Uterus (tissue), 4 donors: Measurements from ENCODE around the gene ASF1A. TPM values are rescaled to one million over a fixed set of nuclear protein-coding genes. Genes with fewer than 3 reads are reported as not detected.

Experiments used
- DNase-seq, 2 donors: peaks; one replicate each; pipeline ENCODE4 v3.0.0-alpha.2; 2019 to 2020
- H3K27ac ChIP-seq, 2 donors: fragments of 200-600 bp; sonication (generic); 1 replicate in 1 of 2; 2 replicates in 1 of 2; pipeline ENCODE4 v1.5.1; 2016 to 2018
- H3K27me3 ChIP-seq, 2 donors: fragments of 200-600 bp; sonication (generic); one replicate each; pipeline ENCODE4 v1.5.1; 2018 to 2019; ENCODE audit warnings: control low read depth in 1 of 2
- H3K36me3 ChIP-seq, 2 donors: fragments of 200-600 bp; sonication (generic); one replicate each; pipeline ENCODE4 v1.5.1; 2019; ENCODE audit warnings: control low read depth in 1 of 2
- H3K4me1 ChIP-seq, 2 donors: fragments of 200-600 bp; sonication (generic); one replicate each; pipeline ENCODE4 v1.5.1; 2018 to 2019; ENCODE audit warnings: control low read depth in 1 of 2
- H3K4me3 ChIP-seq, 2 donors: fragments of 200-600 bp; sonication (generic); 1 replicate in 1 of 2; 2 replicates in 1 of 2; pipeline ENCODE4 v1.5.1; 2018 to 2019; ENCODE audit warnings: mild to moderate bottlenecking in 1 of 2
- H3K9me3 ChIP-seq, 2 donors: fragments of 200-600 bp; sonication (generic); one replicate each; pipeline ENCODE4 v1.5.1; 2019; ENCODE audit warnings: control low read depth in 1 of 2
- POLR2A ChIP-seq, 2 donors: fragments of 450-650 bp; IDR thresholded peaks; one replicate each; pipeline ENCODE4 v1.6.1; 2016; ENCODE audit warnings: antibody characterized with exemption in 2 of 2, mild to moderate bottlenecking in 1 of 2, moderate library complexity in 1 of 2
- intact Hi-C: fragments of 100-400 bp; cut with DNase I; formaldehyde crosslinking; loops from one replicate; pipeline ENCODE4 v1.15.1; 2023; ENCODE audit warnings: low total_unique reads
- total RNA-seq, 4 donors: library from RNA; depleted of rRNA in 3 of 4; stranded (reverse); fragments of >200 nt in 3 of 4; gene quantifications; one replicate each; pipeline versions ENCODE4 v1.1.0 to v1.2.4, GENCODE V29; 2014 to 2023
- TF ChIP-seq, protein P1 (sequence below), 4 experiments: fragments of 200-600 bp in 2 of 4; fragments of 450-650 bp in 2 of 4; sonication (generic) in 2 of 4; IDR thresholded peaks; one replicate each; pipeline ENCODE4 v1.5.1; 2016 to 2019; ENCODE audit warnings: antibody characterized with exemption in 4 of 4, mild to moderate bottlenecking in 2 of 4, moderate library complexity in 1 of 4
- donor health status: DM: yes; HTN: yes; CAD: no.

Gene ASF1A
- total RNA-seq, 4 donors from 2014 or later, result 2.8 to 47.0 (median 15.5) TPM

DNA sequence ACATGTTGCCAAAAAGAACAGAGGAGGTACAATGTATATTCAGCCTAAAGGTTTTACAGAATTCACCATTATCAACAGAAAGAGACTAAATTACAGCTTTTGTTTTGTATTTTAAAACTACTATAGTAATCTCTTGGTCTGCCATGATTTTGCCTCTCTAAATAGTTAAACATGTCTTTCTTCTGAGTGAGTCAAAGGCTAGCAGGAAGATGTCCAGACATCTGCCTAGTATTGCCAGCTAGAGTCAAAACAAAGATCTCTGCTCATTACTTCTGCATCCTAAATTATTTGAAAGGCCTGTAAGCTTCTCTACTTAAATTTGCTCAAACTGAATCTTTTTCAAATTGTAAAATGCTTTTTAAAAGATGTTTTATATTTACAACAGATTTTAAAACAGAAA lies 8.8 kb downstream of the ASF1A start:
- no peaks in the 10 kb centered on the region for H3K4me1 ChIP-seq
- H3K36me3 ChIP-seq, result no peaks in the 10 kb centered on the region
- DNase-seq, result no peak
- no peaks in the 10 kb centered on the region for H3K9me3 ChIP-seq
- no peak overlapping the region for H3K27ac ChIP-seq
- no peaks in the 10 kb centered on the region for H3K27me3 ChIP-seq
- TF ChIP-seq, protein P1, sequence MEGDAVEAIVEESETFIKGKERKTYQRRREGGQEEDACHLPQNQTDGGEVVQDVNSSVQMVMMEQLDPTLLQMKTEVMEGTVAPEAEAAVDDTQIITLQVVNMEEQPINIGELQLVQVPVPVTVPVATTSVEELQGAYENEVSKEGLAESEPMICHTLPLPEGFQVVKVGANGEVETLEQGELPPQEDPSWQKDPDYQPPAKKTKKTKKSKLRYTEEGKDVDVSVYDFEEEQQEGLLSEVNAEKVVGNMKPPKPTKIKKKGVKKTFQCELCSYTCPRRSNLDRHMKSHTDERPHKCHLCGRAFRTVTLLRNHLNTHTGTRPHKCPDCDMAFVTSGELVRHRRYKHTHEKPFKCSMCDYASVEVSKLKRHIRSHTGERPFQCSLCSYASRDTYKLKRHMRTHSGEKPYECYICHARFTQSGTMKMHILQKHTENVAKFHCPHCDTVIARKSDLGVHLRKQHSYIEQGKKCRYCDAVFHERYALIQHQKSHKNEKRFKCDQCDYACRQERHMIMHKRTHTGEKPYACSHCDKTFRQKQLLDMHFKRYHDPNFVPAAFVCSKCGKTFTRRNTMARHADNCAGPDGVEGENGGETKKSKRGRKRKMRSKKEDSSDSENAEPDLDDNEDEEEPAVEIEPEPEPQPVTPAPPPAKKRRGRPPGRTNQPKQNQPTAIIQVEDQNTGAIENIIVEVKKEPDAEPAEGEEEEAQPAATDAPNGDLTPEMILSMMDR (IDR thresholded peaks at IDR 0.05), result no peak
- no peak for TF ChIP-seq POLR2A (IDR thresholded peaks at IDR 0.05)
- intact Hi-C loops, result no loop called here
- no peak overlapping the region for H3K4me3 ChIP-seq

DNA sequence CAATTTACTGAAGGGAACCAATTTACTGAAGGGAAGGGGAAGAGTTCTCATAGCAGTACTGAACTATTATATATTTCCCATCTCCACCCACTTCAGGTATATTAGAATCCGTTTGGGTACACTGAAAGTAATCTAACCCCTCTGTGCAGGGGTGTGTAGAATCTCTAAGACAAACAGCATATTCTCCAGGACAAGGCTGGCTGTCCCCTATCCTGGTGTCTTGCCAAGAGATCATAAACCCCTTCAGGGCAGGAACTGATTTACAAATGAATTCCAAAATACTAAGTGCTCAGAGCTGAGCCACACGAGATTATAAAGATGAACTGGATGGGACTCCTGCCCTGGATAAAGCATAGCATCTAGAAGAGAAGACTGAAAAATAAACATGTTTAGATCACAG lies 9.2 kb downstream of the ASF1A start:
- Histone ChIP-seq H3K4me1 (no peaks in the 10 kb centered on the region), H3K27ac (no peak overlapping the region), H3K9me3 (no peaks in the 10 kb centered on the region), H3K27me3 (no peaks in the 10 kb centered on the region), H3K4me3 (no peak overlapping the region), H3K36me3 (no peaks in the 10 kb centered on the region)
- TF ChIP-seq POLR2A (IDR thresholded peaks at IDR 0.05), result no peak
- TF ChIP-seq, protein P1 (IDR thresholded peaks at IDR 0.05), result no peak
- DNase-seq, result no peak
- intact Hi-C loops, result no loop called here

DNA sequence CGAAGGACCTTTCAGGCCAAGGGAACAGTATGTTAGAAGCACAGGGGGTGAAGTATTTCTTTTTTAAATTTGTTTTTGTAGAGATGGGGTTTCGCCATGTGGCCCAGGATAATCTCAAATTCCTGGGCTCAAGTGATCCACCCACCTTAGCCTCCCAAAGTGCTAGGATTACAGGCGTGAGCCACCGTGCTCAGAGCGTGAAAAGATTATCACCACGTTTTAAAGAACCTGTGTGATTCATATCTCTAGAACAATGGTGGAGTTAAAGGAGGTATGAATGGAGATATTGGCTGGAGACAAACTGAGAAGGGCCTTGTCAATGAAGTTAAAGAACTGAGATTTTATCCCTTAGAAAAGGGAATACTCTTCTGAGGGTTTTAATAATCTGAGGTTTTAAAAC lies 9.7 kb downstream of the ASF1A start:
- no peaks in the 10 kb centered on the region for H3K36me3 ChIP-seq
- no peak for DNase-seq
- H3K27me3 ChIP-seq, result no peaks in the 10 kb centered on the region
- H3K4me1 ChIP-seq, result no peaks in the 10 kb centered on the region
- intact Hi-C loops, result no loop called here
- H3K4me3 ChIP-seq, result no peak overlapping the region
- no peak for TF ChIP-seq POLR2A (IDR thresholded peaks at IDR 0.05)
- TF ChIP-seq, protein P1 (IDR thresholded peaks at IDR 0.05), result no peak
- no peaks in the 10 kb centered on the region for H3K9me3 ChIP-seq
- H3K27ac ChIP-seq, result no peak overlapping the region

GRCh38 chr6:118905084-118905483 lies 11.1 kb downstream of the ASF1A start:
- H3K4me1 ChIP-seq, result no peaks in the 10 kb centered on the region
- intact Hi-C loops, result no loop called here
- no peak overlapping the region for H3K27ac ChIP-seq
- H3K4me3 ChIP-seq, result no peak overlapping the region
- H3K27me3 ChIP-seq, result no peaks in the 10 kb centered on the region
- DNase-seq, result no peak
- TF ChIP-seq, protein P1 (IDR thresholded peaks at IDR 0.05), result no peak
- TF ChIP-seq POLR2A (IDR thresholded peaks at IDR 0.05), result no peak
- no peaks in the 10 kb centered on the region for H3K9me3 ChIP-seq
- H3K36me3 ChIP-seq, result no peaks in the 10 kb centered on the region

GRCh38 chr6:118905851-118906250 lies 11.9 kb downstream of the ASF1A start:
- H3K27me3 ChIP-seq, result no peaks in the 10 kb centered on the region

More at GRCh38 chr6:118905851-118906250, 11.9 kb downstream of the ASF1A start:
- DNase-seq, result no peak
- H3K9me3 ChIP-seq, result no peaks in the 10 kb centered on the region
- H3K4me1 ChIP-seq, result no peaks in the 10 kb centered on the region
- no peaks in the 10 kb centered on the region for H3K36me3 ChIP-seq
- no peak overlapping the region for H3K27ac ChIP-seq
- no peak overlapping the region for H3K4me3 ChIP-seq
- TF ChIP-seq, protein P1 (IDR thresholded peaks at IDR 0.05), result no peak
- no peak for TF ChIP-seq POLR2A (IDR thresholded peaks at IDR 0.05)
- intact Hi-C loops, result no loop called here
